SK-N-SH (cell line): ENCODE results near the gene APOO. TPM values are rescaled to one million over a fixed set of nuclear protein-coding genes. Genes with fewer than 3 reads are reported as not detected.

ENCODE experiments used
- CTCF ChIA-PET: fragments of 300-600, 350-600 bp; formaldehyde crosslinking; extraction: SDS; loops from one replicate; lab custom pipeline; 2021; lab: Yijun Ruan, JAX
- POLR2A ChIA-PET: fragments of 350-600 bp; sonication (Branson Sonifier 250); formaldehyde crosslinking; extraction: SDS; loops from one replicate; lab custom pipeline; 2020; ENCODE audit warnings: antibody characterized with exemption, inconsistent platforms; lab: Yijun Ruan, JAX
- DNase-seq: peaks from one replicate; pipeline ENCODE4 v3.0.0; 2012
- H2AFZ ChIP-seq: fragments of 200-600 bp; sonication (generic); 2 replicates; pipeline ENCODE4 v1.8.1; 2016; ENCODE audit warnings: antibody characterized with exemption, mild to moderate bottlenecking, low read depth
- H3F3A ChIP-seq: fragments of 200-600 bp; sonication (generic); replicated peaks from 2 replicates; pipeline ENCODE3; 2016; ENCODE audit warnings: antibody characterized with exemption, mild to moderate bottlenecking; ENCODE audit not compliant: insufficient read depth
- H3K27ac ChIP-seq, 2 experiments: fragments of 200-500 bp in 1 of 2; fragments of 200-600 bp in 1 of 2; sonication (Bioruptor generic) in 1 of 2; sonication (generic), shearing (Covaris generic) in 1 of 2; 2 replicates each; pipeline versions ENCODE4 v1.5.1 to v1.6.1; 2014 to 2016; ENCODE audit warnings: low read depth in 2 of 2, inconsistent platforms in 1 of 2, low read length in 1 of 2, mild to moderate bottlenecking in 1 of 2, mixed read lengths in 1 of 2
- H3K27me3 ChIP-seq: fragments of 200-600 bp; sonication (generic), shearing (Covaris generic); 2 replicates; pipeline ENCODE4 v1.6.1; 2016; ENCODE audit warnings: mixed run types; ENCODE audit not compliant: insufficient read depth
- H3K36me3 ChIP-seq, 2 experiments: fragments of 200-500 bp in 1 of 2; fragments of 200-600 bp in 1 of 2; sonication (Bioruptor generic) in 1 of 2; sonication (generic) in 1 of 2; replicated peaks in 1 of 2; 2 replicates each; pipeline versions ENCODE3 to v1.5.1; 2014 to 2016; ENCODE audit warnings: low read length in 1 of 2, mild to moderate bottlenecking in 1 of 2; ENCODE audit not compliant: insufficient read depth in 2 of 2, control insufficient read depth in 1 of 2
- H3K4me1 ChIP-seq, 2 experiments: fragments of 200-500 bp in 1 of 2; fragments of 200-600 bp in 1 of 2; sonication (Bioruptor generic) in 1 of 2; sonication (generic), shearing (Covaris generic) in 1 of 2; 2 replicates each; pipeline versions ENCODE4 v1.5.1 to v1.6.1; 2014 to 2016; ENCODE audit warnings: low read depth in 1 of 2, low read length in 1 of 2, mixed run types in 1 of 2; ENCODE audit not compliant: insufficient read depth in 2 of 2, control insufficient read depth in 1 of 2
- H3K4me2 ChIP-seq: fragments of 200-600 bp; sonication (generic), shearing (Covaris generic); 2 replicates; pipeline ENCODE4 v1.6.1; 2017; ENCODE audit warnings: mixed run types
- H3K4me3 ChIP-seq, 2 experiments: fragments of 200-500 bp in 1 of 2; fragments of 200-600 bp in 1 of 2; sonication (Bioruptor generic) in 1 of 2; sonication (generic), shearing (Covaris generic) in 1 of 2; 2 replicates each; pipeline versions ENCODE4 v1.5.1 to v1.8.1; 2014 to 2016; ENCODE audit warnings: low read depth in 2 of 2, inconsistent platforms in 1 of 2, low read length in 1 of 2, mild to moderate bottlenecking in 1 of 2, mixed read lengths in 1 of 2, moderate library complexity in 1 of 2
- H3K79me2 ChIP-seq: fragments of 200-600 bp; sonication (generic); 2 replicates; pipeline ENCODE4 v1.8.1; 2017; ENCODE audit warnings: mild to moderate bottlenecking; ENCODE audit not compliant: insufficient read depth
- H3K9ac ChIP-seq: fragments of 200-600 bp; sonication (generic); 2 replicates; pipeline ENCODE4 v1.6.1; 2017; ENCODE audit warnings: mixed run types
- H3K9me2 ChIP-seq: fragments of 200-600 bp; sonication (generic); 2 replicates; pipeline ENCODE4 v1.6.1; 2017; ENCODE audit warnings: mixed run types
- H3K9me3 ChIP-seq: fragments of 200-600 bp; sonication (generic); 2 replicates; pipeline ENCODE4 v1.6.1; 2017; ENCODE audit warnings: mixed run types, mild to moderate bottlenecking, moderate library complexity
- H4K20me1 ChIP-seq: fragments of 200-600 bp; sonication (generic); 2 replicates; pipeline ENCODE4 v1.6.1; 2017; ENCODE audit warnings: mild to moderate bottlenecking, mixed run types; ENCODE audit not compliant: insufficient read depth
- CTCF ChIP-seq: fragments of 200-600 bp; sonication (generic); IDR thresholded peaks from 2 replicates; pipeline ENCODE4 v1.6.1; 2017; ENCODE audit warnings: antibody characterized with exemption, mild to moderate bottlenecking, moderate library complexity
- EP300 ChIP-seq, 2 experiments: IDR thresholded peaks; 2 replicates each; pipeline versions ENCODE4 v1.4.0 to v1.6.1; 2012; ENCODE audit warnings: borderline replicate concordance in 1 of 2, low read depth in 1 of 2, low read length in 1 of 2
- EZH2phosphoT487 ChIP-seq: fragments of 200-600 bp; sonication (generic); IDR thresholded peaks from 2 replicates; pipeline ENCODE4 v1.6.1; 2017; ENCODE audit warnings: low read depth, mixed run types, mild to moderate bottlenecking, antibody characterized with exemption, moderate library complexity, borderline replicate concordance
- FOSL2 ChIP-seq: IDR thresholded peaks from 2 replicates; pipeline ENCODE4 v1.4.0; 2012; ENCODE audit warnings: low read depth, mild to moderate bottlenecking, moderate library complexity, borderline replicate concordance
- FOXJ3 ChIP-seq: sonication (generic); formaldehyde crosslinking; IDR thresholded peaks from 2 replicates; pipeline ENCODE4 v1.5.1; 2020; ENCODE audit warnings: mild to moderate bottlenecking, missing genetic modification reagents
- GABPA ChIP-seq: IDR thresholded peaks from 2 replicates; pipeline ENCODE4 v1.4.0; 2012; ENCODE audit warnings: low read depth, mild to moderate bottlenecking
- GATA2 ChIP-seq: sonication (generic); formaldehyde crosslinking; IDR thresholded peaks from 2 replicates; pipeline ENCODE4 v1.5.0; 2020; ENCODE audit warnings: mild to moderate bottlenecking, missing genetic modification reagents
- JUND ChIP-seq: IDR thresholded peaks from 2 replicates; pipeline ENCODE4 v1.4.0; 2012
- NFIC ChIP-seq: IDR thresholded peaks from 2 replicates; pipeline ENCODE4 v1.4.0; 2012; ENCODE audit warnings: borderline replicate concordance
- POLR2AphosphoS5 ChIP-seq: IDR thresholded peaks from 2 replicates; pipeline ENCODE4 v1.6.1; 2012; ENCODE audit warnings: low read depth, low read length
- SMC3 ChIP-seq: IDR thresholded peaks from 2 replicates; pipeline ENCODE4 v1.6.1; 2012; ENCODE audit warnings: low read depth, low read length, improper control_type of control experiment
- TAF1 ChIP-seq: IDR thresholded peaks from 2 replicates; pipeline ENCODE4 v1.6.1; 2012; ENCODE audit warnings: low read depth, mild to moderate bottlenecking, low read length, moderate library complexity, borderline replicate concordance
- YY1 ChIP-seq: IDR thresholded peaks from 2 replicates; pipeline ENCODE4 v1.4.0; 2012; ENCODE audit warnings: low read depth, mild to moderate bottlenecking
- WGBS: methylation state at CpG from one replicate; pipeline ENCODE4 v1.1.6; 2017; ENCODE audit warnings: low lambda C conversion rate; 5-methylcytosine and 5-hydroxymethylcytosine counted together
- polyA plus RNA-seq, 3 experiments: library from polyadenylated mRNA; depleted of rRNA; stranded (reverse); fragments of >200 nt; gene quantifications; 2 replicates each; pipeline ENCODE4 v1.2.3, GENCODE V29; 2012
- TF ChIP-seq, protein P1 (sequence below): IDR thresholded peaks from 2 replicates; pipeline ENCODE4 v1.4.0; 2012; ENCODE audit warnings: low read depth, borderline replicate concordance

The APOO gene
- polyA plus RNA-seq, 1 of the 3 experiments (the other 2 are of a cell fraction), result 22.0 TPM

DNA sequence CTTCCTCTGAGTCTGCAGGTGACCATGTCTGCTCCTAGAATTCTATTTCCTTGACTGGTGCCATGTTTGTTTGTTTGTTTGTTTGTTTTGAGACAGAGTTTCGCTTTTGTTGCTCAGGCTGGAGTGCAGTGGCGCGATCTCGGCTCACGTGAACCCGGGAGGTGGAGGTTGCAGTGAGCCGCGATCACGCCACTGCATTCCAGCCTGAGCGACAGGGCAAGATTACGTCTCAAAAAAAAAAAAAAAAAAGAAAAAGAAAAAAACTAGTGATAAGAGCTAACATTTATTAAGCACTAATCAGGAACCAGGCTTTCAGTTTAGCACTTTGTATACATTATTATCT lies 117.6 kb downstream of the APOO start:
- TF ChIP-seq GATA2 (CRISPR knock-in tag) (no peak), POLR2AphosphoS5 (no peak), GABPA (no peak), YY1 (no peak)
- TF ChIP-seq, all 33 proteins: peak for 0
- H3K79me2 ChIP-seq, result no peaks in the 10 kb centered on the region
- peaks cover 7% of the 10 kb centered on the region for H3F3A ChIP-seq
- H3K4me2 ChIP-seq, result no peak overlapping the region
- no peak for DNase-seq
- no peaks in the 10 kb centered on the region for H3K9me3 ChIP-seq
- no peaks in the 10 kb centered on the region for H3K9me2 ChIP-seq
- H3K4me3 ChIP-seq, result no peak overlapping the region
- CTCF ChIA-PET, result interaction anchor here (2.1 kb wide), 1 partner anchor 112 kb away, joined by 10 read pairs; no protein-coding TSS in a partner anchor
- WGBS, result 65% methylated on average over 11 of the region's 11 CpGs
- H3K4me1 ChIP-seq, result no peaks in the 10 kb centered on the region
- 0 out of 2 replicates have a peak, but pooled peaks cover under 1% of the 10 kb centered on the region for H4K20me1 ChIP-seq
- H3K27ac ChIP-seq, result no peak overlapping the region
- H2AFZ ChIP-seq, result no peak overlapping the region
- POLR2A ChIA-PET, result no interaction called here
- no peak overlapping the region for H3K9ac ChIP-seq
- peaks cover 4% of the 10 kb centered on the region; the same call in 1 of the 2 replicates for H3K27me3 ChIP-seq
- H3K36me3 ChIP-seq, result peaks cover 0 to 6% of the 10 kb centered on the region in 2 experiments

GRCh38 chrX:23789386-23790154 lies 118.2 kb downstream of the APOO start:
- CTCF ChIA-PET, result interaction anchor here (1.0 to 2.1 kb wide), 2 partner anchors 112 to 113 kb away, joined by 6 to 10 read pairs; no protein-coding TSS in a partner anchor
- Histone ChIP-seq H3K4me2 (no peak overlapping the region), H3K79me2 (peaks cover 2% of the 10 kb centered on the region; the same call in 1 of the 2 replicates), H2AFZ (no peak overlapping the region), H3K36me3 (peaks cover 0 to 10% of the 10 kb centered on the region in 2 experiments), H3F3A (peaks cover 8% of the 10 kb centered on the region), H4K20me1 (0 out of 2 replicates have a peak, but pooled peaks cover 5% of the 10 kb centered on the region), H3K9me3 (no peaks in the 10 kb centered on the region), H3K4me3 (no peak overlapping the region)
- POLR2A ChIA-PET, result no interaction called here
- 51% methylated on average over 8 of the region's 8 CpGs for WGBS
- no peak for TF ChIP-seq TAF1
- TF ChIP-seq, protein P1, sequence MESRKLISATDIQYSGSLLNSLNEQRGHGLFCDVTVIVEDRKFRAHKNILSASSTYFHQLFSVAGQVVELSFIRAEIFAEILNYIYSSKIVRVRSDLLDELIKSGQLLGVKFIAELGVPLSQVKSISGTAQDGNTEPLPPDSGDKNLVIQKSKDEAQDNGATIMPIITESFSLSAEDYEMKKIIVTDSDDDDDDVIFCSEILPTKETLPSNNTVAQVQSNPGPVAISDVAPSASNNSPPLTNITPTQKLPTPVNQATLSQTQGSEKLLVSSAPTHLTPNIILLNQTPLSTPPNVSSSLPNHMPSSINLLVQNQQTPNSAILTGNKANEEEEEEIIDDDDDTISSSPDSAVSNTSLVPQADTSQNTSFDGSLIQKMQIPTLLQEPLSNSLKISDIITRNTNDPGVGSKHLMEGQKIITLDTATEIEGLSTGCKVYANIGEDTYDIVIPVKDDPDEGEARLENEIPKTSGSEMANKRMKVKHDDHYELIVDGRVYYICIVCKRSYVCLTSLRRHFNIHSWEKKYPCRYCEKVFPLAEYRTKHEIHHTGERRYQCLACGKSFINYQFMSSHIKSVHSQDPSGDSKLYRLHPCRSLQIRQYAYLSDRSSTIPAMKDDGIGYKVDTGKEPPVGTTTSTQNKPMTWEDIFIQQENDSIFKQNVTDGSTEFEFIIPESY, result no peak
- no peak for TF ChIP-seq FOSL2
- TF ChIP-seq SMC3, result no peak
- TF ChIP-seq JUND, result no peak
- no peak for TF ChIP-seq CTCF
- no peak for TF ChIP-seq FOXJ3 (CRISPR knock-in tag)
- TF ChIP-seq NFIC, result no peak
- TF ChIP-seq EZH2phosphoT487, result no peak
- no peak for TF ChIP-seq POLR2AphosphoS5
- TF ChIP-seq EP300 (IDR thresholded peaks at IDR 0.05; ENCODE audit: borderline replicate concordance in 1 of 2, low read depth in 1 of 2, low read length in 1 of 2), result no peak
- TF ChIP-seq, all 33 proteins: peak for 0
- DNase-seq, result no peak
- H3K27ac ChIP-seq, result no peak overlapping the region
- H3K9me2 ChIP-seq, result no peaks in the 10 kb centered on the region
- H3K4me1 ChIP-seq, result no peaks in the 10 kb centered on the region
- H3K27me3 ChIP-seq, result no peaks in the 10 kb centered on the region; the same call in 1 of the 2 replicates
- no peak overlapping the region for H3K9ac ChIP-seq
